Bronchial epithelial cell (primary cell): Measurements from ENCODE around the gene TMEM234. TPM values are rescaled to one million over a fixed set of nuclear protein-coding genes. Genes with fewer than 3 reads are reported as not detected.

ENCODE experiments used
- DNase-seq: peaks from one replicate; pipeline ENCODE4 v3.0.0-alpha.2; 2010; ENCODE audit warnings: low read depth
- FAIRE-seq: peaks from 2 replicates; lab custom pipeline; 2011; peaks lifted over from hg19 to GRCh38; lab: Jason Lieb, UNC
- H3K27me3 ChIP-seq: 2 replicates; pipeline ENCODE4 v1.5.1; 2011; ENCODE audit warnings: low read length; ENCODE audit not compliant: control insufficient read depth, insufficient read depth
- H3K36me3 ChIP-seq: 2 replicates; pipeline ENCODE4 v1.5.1; 2011; ENCODE audit warnings: low read length; ENCODE audit not compliant: control insufficient read depth, insufficient read depth
- H3K4me3 ChIP-seq: 2 replicates; pipeline ENCODE4 v1.5.1; 2011; ENCODE audit warnings: mild to moderate bottlenecking, low read depth, low read length, control low read depth
- total RNA-seq: library from RNA; depleted of rRNA; stranded (reverse); fragments of >200 nt; gene quantifications from 2 replicates; pipeline ENCODE4 v1.2.1, GENCODE V29; 2014
- TF ChIP-seq, protein P1 (sequence below): IDR thresholded peaks from 2 replicates; pipeline ENCODE4 v1.5.1; 2011; ENCODE audit warnings: mild to moderate bottlenecking, moderate library complexity, low read length, control low read depth, inconsistent platforms; ENCODE audit not compliant: insufficient read depth, severe bottlenecking

The TMEM234 gene
- total RNA-seq, 1 donor from 2014 or later, result 9.0 TPM

DNA sequence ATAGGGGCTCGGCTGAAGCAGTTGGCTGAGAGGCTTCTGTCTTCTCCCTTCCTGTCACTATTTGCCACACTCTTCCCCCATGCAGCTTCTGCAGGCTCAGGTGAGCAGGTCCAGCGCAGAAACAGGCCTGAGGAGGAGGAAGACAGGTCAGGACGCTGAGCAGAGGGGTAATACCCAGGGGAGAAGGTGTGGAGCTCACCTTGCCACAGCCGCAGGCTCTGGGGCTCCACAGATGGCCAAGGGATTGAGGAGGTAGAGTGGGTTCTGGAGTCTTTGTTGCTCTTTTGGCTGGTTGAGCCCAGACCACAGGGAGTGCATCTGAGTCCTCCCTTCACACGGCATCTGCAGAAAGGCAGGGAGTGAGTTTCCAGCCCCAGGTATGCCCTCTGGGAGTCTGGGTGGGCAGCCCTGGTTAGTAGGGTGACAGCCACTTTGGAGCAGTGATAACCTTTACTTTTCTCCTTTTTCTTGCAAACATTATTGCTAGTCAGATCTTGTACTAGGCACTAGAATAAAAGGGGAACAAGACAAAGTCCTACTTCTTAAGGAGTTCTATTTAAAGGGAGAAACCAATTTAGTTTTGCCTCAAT lies 9.8 kb upstream of the TMEM234 start:
- TF ChIP-seq, protein P1, sequence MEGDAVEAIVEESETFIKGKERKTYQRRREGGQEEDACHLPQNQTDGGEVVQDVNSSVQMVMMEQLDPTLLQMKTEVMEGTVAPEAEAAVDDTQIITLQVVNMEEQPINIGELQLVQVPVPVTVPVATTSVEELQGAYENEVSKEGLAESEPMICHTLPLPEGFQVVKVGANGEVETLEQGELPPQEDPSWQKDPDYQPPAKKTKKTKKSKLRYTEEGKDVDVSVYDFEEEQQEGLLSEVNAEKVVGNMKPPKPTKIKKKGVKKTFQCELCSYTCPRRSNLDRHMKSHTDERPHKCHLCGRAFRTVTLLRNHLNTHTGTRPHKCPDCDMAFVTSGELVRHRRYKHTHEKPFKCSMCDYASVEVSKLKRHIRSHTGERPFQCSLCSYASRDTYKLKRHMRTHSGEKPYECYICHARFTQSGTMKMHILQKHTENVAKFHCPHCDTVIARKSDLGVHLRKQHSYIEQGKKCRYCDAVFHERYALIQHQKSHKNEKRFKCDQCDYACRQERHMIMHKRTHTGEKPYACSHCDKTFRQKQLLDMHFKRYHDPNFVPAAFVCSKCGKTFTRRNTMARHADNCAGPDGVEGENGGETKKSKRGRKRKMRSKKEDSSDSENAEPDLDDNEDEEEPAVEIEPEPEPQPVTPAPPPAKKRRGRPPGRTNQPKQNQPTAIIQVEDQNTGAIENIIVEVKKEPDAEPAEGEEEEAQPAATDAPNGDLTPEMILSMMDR, result no peak
- FAIRE-seq, result no peak

DNA sequence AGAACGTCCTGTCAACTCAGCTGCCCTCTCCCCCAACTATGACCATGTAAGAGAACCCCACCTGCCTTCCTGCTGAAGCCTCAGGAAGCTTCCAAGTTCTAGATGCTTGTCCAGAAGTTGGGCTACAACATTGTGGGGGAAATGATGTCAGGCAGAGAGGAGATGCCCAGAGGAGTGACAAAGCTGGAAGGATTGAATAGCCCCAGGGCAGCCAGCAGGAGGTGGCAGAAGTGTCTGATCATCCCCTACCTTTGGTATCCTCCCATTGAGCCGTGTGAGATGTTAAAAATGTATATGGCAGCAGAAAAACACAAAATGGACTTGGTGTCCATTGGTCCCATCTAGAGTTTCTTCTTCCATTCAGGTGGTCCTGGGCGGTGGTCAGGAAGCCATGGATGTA lies 6.6 kb upstream of the TMEM234 start:
- Histone ChIP-seq H3K27me3 (no peaks in the 10 kb centered on the region), H3K4me3 (no peak overlapping the region), H3K36me3 (peaks cover 30% of the 10 kb centered on the region)
- TF ChIP-seq, protein P1, result no peak
- DNase-seq (no peak), FAIRE-seq (no peak)

More for the DNA sequence above, 9.8 kb upstream of the TMEM234 start:
- Histone ChIP-seq H3K36me3 (peaks cover 17% of the 10 kb centered on the region), H3K27me3 (no peaks in the 10 kb centered on the region), H3K4me3 (no peak overlapping the region)
- DNase-seq, result no peak

DNA sequence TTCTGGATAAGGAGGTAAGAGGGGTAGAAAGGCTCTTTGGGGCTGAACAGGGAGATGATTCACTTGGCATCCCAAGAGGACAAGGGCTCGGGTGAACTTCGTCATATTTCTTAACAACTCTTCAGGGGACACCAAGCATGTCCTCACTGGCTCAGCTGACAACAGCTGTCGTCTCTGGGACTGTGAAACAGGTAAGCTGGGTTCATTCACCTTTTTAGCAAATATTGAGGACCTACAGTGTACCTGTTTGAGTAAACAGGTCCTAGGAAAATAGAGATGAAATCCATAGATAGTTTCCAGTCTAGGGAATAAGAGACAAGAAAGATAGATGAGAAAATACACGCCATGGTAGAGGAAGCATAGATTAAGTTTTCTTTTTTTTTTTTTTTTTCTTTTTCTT lies 2.1 kb upstream of the TMEM234 start:
- DNase-seq, result no peak
- no peaks in the 10 kb centered on the region for H3K27me3 ChIP-seq
- H3K36me3 ChIP-seq, result peaks cover 28% of the 10 kb centered on the region

DNA sequence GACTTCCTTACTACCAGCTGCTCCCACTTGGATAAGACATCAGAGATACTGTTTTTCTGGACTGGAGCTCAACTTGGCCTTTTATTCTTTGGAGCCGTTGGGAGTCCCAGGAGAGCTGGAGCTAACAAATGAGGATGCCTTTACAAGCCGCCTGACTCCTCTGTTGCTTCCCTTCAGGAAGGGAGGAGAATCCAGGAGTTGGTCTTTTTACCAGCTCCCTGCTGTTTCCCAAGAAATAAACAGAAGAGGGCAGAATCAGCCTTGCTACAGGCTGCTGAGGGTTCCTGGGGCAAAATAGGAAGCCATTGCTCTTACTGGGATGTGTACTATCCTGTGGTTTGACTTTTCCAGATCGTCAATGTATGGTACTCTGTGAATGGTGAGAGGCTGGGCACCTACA lies 1.5 kb upstream of the TMEM234 start:
- no peak for FAIRE-seq
- peaks cover 25% of the 10 kb centered on the region for H3K36me3 ChIP-seq
- no peaks in the 10 kb centered on the region for H3K27me3 ChIP-seq
- TF ChIP-seq, protein P1, result no peak
- no peak overlapping the region for H3K4me3 ChIP-seq
- DNase-seq, result no peak

More for the DNA sequence above, 2.1 kb upstream of the TMEM234 start:
- no peak for FAIRE-seq
- H3K4me3 ChIP-seq, result no peak overlapping the region
- TF ChIP-seq, protein P1, result no peak

DNA sequence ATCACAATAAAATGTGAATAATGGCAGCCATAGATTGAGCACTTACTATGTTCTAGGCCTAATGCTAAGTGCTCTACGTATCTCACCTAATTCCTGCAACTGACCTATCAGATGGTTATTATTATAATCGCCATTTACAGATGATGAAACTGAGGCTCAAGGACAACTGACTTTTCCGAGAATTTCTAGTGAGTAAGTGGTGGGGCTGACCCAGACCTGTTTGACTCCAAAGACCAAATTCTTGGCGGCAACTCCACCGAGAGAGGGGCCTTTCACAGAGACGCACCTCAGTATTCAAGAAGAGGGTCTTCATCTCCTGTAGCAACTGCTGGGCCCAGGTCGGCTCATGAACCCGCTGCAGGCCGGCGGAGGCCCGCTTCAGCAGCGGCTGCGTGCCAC lies 573 bp downstream of the TMEM234 start:
- H3K27me3 ChIP-seq, result no peaks in the 10 kb centered on the region
- peak overlapping the region; percentile 94 for H3K4me3 ChIP-seq
- TF ChIP-seq, protein P1, result no peak
- DNase-seq (no peak), FAIRE-seq (no peak)
- H3K36me3 ChIP-seq, result peaks cover 17% of the 10 kb centered on the region
